IPS-18c (cell line): Measurements from ENCODE around the gene EBF4.
A peak's percentile ranks its signal among the peaks of the same experiment; 100 is the strongest.

Experiments
- H3K4me3 ChIP-seq: 2 replicates; pipeline ENCODE4 v1.7.0; 2013; ENCODE audit warnings: low read depth, mild to moderate bottlenecking, low read length, moderate library complexity; ENCODE audit not compliant: insufficient read depth
- H3K9me3 ChIP-seq: one replicate; pipeline ENCODE4 v1.6.1; 2013; ENCODE audit warnings: mild to moderate bottlenecking, low read length, moderate library complexity; ENCODE audit not compliant: control insufficient read depth, insufficient read depth

The EBF4 gene

DNA sequence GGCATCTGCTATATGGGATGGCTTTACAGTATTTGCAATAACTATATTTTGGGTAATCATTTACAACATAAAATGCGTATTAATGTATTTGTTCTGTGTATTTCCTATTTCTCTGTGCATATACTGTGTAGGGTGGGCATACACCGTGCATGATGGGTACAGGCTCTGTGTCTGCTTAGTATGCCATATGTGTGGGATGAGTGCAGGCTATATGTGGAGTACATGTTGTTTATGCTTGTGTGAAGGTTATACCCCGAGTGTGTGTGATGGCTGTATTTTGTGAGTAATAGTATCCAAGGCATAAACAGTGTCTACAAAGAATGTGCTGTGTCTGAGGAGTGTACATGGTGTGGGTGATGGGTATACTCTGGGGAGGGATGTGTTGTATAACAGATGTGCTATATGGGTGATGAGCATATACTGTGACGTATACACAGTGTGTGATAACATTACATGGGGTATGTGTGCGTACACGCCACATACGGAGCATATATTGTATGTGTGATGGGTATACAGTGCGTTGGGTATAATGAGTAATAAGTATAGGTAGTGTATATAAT, 55.2 kb downstream of the EBF4 start:
- Histone ChIP-seq H3K4me3 (no peak overlapping the region), H3K9me3 (no peaks in the 10 kb centered on the region)

DNA sequence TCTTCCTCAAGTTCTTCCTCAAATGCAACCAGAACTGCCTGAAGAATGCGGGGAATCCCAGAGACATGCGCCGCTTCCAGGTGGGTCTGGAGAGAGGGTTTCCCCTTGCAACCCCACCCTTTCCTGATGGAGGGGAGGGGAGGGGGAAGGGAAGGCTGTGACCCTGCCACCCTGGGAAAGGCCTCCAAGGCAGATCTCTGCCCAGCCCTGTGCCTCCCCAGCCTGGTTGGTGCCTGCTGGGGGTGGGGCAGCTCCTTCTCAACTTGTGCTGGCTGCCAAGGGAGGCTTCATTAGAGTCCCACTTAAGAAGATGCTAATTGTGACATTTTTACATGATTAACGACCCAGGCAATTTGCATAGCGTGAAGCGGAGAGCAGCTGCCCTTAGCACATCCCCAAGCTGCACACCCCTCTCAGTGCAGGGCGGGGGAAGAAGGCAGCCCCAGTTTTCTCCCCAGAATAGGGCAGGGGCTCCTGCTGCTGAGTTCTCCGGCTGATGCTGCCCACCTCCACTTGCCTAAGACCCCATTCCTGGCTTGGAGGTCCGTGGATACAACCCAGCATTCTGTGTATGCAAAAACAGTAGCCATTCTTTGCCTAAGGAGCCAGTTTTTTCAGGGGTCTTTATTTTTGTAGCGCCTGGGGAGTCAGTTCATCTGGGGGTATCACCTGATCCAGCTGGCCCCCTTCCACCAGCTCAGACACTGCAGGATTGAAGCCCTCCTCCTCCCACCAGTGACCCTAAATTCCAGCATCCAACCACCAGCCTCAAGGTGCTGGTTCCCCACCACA, 56.2 kb downstream of the EBF4 start:
- Histone ChIP-seq H3K9me3 (no peaks in the 10 kb centered on the region), H3K4me3 (peak overlapping the region; percentile 34)

DNA sequence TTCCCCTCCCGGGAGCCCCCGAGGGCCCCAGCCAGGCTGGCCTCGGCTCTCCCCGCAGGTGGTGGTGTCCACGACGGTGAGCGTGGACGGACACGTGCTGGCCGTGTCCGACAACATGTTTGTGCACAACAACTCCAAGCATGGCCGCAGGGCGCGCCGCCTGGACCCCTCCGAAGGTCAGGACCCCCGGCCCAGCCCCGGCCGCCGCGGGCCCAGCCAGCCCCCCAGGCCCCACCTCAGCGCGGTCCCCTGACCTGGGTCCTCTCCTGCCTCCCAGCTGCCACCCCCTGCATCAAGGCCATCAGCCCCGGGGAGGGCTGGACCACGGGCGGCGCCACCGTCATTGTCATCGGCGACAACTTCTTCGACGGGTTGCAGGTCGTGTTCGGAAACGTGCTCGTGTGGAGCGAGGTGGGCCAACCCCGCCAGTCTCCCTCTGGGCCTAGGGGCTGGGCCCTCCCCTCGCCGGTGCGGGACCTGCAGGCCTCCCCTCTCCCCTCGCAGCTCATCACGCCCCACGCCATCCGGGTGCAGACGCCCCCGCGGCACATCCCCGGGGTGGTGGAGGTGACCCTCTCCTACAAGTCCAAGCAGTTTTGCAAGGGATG, 56.9 kb downstream of the EBF4 start:
- no peaks in the 10 kb centered on the region for H3K9me3 ChIP-seq
- peak overlapping the region; percentile 50 for H3K4me3 ChIP-seq

DNA sequence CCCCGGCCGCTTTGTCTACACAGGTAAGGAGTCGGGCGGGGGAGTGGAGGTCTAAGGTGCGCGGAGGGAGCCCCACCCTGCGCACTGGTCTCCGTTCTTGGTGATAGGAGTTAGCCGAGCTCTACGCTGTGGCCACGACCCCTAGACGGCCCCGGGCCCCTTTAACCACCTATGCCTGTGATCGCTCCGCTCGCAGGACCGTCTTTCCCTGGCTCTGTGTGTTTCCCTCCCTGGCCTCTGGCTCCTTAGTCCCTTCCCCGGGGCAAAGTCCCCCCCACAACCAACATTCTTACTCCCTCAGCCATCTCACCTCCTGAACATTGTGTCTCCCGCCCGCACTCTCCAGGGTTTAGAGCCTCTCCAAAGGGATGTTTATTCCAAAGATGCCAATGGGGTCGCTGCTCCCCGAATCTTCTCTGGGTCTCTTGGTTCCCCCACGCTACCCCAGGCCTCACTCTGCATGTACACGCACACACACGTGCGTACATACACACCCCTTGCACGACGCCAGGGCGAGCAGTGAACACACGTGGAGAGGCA, 57.4 kb downstream of the EBF4 start:
- peak overlapping the region; percentile 50 for H3K4me3 ChIP-seq
- H3K9me3 ChIP-seq, result no peaks in the 10 kb centered on the region

DNA sequence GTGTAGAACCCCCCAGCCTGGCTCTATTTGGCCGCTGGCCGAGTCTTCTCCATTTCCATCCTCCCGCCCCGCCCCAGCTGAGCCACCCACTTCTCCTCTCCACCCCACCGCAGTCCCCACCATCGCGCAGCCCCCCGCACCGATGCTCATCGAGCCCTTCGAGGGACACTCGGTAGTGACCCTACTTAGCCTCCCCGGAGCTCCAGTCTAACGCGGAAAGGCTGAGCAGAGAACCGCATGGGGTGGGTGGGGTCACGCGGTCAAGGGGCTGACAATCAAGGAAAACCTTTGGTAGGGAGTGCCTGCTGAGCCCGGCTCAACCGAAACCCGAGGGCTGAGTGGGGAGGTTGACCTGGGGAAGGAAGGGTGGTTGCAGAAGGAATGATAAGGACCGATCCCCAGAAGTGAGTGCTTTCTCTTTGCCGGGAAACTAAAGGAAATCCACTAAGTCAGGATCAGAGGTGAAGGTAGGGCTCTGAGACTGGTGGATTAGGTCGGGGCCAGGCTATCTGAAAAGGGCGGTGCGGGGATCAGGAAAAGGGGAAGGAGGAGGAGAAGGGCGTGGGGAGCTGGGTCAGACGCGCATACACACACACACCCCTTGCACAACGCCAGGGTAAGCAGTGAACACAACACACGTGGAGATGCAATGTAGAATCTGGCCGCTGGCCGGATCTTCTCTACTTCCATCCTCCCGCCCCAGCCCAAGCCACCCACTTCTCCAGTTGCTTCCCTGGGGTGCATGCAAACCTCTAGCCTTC, 58.1 kb downstream of the EBF4 start:
- Histone ChIP-seq H3K9me3 (no peaks in the 10 kb centered on the region), H3K4me3 (peak overlapping the region; percentile 50)

DNA sequence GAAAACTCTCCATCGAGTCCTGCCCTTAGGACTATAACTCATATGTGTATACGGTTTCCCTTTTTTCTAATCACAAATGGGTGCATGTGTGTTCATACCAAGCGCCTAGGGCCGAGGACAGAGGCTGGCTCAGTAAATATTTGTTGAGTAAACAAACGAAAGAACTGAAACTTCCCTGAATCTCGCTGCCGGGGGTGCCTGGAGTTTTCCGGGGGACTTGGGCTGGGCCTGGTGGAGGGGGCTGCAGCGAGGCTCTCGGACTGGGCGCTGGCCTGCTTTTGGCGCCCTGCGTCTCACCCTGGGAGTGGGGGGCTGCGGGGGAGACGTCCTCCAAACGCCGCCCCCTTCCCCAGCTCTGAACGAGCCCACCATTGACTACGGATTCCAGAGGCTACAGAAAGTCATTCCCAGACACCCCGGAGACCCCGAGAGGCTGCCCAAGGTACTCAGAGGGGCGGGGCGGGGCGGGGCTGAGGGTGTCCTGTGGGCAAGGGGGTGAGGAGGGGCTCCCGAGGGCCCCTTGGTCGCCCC, 58.8 kb downstream of the EBF4 start:
- Histone ChIP-seq H3K4me3 (peak overlapping the region; percentile 50), H3K9me3 (no peaks in the 10 kb centered on the region)

DNA sequence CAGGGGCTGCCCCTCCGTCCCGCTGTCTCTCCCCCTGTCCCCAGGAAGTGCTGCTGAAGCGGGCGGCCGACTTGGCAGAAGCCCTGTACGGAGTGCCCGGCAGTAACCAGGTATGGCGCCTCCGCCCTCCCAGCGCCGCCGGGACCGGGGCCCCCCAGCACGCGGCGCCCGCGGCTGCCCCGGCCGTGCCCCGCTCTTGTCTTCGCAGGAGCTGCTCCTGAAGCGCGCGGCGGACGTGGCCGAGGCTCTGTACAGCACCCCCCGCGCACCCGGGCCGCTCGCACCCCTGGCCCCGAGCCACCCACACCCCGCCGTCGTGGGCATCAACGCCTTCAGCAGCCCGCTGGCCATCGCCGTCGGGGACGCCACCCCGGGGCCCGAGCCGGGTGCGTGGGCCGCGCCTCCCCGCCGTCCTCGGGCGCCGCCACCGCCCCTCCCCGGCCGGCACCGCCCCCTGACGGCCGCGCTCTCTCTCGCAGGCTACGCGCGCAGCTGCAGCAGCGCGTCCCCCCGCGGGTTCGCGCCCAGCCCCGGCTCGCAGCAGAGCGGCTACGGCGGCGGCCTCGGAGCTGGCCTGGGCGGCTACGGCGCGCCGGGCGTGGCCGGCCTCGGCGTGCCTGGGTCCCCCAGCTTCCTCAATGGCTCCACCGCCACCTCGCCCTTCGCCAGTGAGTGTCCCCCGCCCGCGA, 59.4 kb downstream of the EBF4 start:
- peak overlapping the region; percentile 66 for H3K4me3 ChIP-seq
- no peaks in the 10 kb centered on the region for H3K9me3 ChIP-seq

DNA sequence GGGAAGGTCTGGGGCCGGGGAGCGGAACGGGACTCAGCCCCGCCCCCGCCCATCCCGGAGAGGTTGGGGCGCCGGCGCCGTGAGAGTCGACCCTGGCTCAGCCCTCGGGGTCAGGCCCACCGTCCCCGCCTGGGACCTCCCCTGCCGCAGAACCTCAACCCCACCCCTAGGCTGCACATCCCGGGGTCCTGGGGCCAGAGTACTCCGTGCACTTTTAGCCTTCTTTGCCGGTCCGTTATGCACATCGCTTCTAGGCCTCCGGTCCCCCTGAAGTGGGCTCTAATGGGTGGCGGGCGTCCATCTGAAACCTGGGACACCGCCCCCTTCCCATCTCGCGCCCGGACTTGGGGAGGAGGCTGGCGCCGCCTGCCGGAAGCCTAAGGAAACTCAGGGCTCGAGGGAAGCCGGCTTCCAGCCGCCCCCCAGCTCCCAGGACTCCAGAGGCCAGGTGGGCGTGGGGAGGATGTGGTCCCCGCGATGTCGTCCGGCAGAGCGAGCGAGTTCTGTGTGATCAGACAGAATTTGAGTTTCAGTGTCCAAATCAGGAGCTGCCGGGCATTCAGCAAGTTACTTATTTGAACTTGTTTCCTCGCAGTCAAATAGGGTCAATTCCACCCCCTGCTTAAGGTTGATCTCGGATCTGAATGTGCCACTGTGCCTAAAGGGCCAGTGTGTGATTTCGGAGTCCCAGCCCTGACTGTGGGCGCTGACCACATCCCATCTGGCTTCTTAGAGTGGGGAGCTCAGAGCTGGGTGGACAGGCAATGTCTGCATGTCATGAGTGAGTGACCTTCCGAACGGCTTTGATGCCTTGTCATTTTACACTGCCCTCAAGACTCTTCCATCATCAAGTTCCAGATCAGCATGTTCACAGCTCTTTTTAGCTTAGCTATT, 60.2 kb downstream of the EBF4 start:
- peak overlapping the region; percentile 66 for H3K4me3 ChIP-seq
- no peaks in the 10 kb centered on the region for H3K9me3 ChIP-seq

DNA sequence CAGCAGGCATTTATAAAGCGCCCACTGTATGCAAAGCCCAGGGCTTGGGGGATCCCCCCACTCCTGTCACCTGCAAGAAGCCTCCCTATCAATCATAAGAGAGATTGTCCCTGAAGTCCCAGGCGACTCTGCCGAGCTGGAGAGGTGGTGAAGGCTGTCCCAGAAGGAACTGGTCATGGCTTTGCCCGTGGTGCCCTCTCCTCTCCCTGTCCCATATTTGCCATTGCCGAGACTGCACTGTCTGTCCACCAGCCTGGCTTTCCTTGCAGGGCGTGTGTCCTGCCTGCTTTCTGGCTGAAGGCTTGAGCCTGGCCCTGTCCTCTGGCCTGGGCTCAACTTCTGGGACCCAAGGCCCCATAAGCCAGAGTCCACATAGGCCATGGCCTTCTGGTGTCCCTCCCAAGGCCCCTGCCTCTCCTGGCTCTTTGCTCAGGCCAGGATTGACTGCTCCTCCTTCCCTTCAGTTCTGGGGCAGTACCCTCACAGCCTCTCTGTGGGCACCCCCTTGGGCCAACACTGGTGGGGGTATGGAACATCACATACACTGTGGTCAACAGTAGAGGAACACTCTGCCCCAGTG, 61.0 kb downstream of the EBF4 start:
- H3K9me3 ChIP-seq, result no peaks in the 10 kb centered on the region
- no peak overlapping the region for H3K4me3 ChIP-seq

DNA sequence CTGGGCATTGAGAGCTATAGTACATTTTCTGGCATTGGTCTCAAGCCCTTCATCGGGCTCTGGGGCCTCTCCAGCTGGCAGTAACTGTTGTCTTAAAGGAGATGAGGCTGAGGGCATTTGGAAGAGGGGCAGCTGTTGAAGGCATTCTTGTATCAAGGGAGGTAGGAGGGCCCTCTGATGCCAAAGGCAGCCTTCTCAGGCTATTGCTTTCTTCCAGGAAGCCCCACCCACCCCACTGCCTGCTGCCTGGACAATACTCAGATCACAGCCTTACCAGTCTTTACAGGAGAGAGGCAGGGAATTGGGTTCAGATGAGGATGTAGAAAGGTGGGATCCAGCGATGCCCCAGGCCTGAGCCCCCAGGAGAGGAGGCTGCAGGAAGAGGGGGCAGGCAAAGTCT, 61.8 kb downstream of the EBF4 start:
- Histone ChIP-seq H3K9me3 (no peaks in the 10 kb centered on the region), H3K4me3 (no peak overlapping the region)

DNA sequence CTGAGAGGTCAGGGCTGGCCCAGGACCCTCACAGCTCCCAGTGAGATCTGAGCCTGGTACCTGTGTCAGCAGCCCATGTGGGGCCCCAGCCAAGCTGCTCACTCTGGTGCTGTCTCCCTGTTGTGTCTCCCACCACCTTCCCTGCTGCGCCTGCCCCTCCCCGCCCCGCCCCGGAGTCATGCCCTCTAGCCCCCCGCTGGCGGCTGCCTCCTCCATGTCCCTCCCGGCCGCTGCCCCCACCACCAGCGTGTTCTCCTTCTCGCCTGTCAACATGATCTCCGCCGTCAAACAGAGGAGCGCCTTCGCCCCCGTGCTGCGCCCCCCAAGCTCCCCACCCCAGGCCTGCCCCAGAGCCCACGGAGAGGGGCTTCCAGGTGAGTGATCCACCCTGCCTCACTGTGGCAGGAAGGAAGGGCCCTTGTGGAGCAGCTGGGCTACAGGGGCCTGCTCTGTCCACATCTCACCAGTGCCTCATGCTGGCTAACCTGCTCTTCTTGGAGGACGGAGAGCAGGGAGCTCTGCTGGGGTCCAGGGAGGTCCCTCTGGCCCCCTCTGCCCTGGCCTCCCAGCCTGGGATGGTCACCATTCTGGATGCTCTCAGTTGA, 63.0 kb downstream of the EBF4 start:
- Histone ChIP-seq H3K4me3 (no peak overlapping the region), H3K9me3 (no peaks in the 10 kb centered on the region)

DNA sequence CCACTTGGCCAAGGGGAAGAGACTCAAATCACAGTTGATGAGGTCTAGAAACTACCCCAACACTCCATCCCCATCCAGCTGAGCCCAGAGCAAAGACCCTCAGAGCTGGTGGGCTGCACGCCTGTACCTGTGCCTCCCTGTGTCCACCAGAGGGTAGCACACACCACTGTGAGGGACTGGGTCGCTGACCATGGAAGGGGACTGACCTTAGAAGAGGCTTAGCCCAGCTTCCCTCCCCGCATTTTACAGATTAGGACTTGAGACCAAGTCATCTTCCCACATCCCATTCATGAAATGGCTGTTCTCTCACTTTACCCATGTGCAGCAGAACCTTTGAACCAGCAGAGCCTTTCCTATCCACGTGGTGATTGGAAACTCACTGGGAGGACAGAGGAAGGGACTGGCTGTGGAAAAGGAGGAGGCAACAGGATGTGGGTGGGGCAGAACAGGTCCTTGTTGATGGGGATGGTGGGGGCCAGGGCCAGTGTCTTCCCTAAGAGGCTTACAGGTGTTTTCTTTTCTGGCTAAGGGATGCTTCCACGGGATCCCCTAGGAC, 63.6 kb downstream of the EBF4 start:
- Histone ChIP-seq H3K4me3 (no peak overlapping the region), H3K9me3 (no peaks in the 10 kb centered on the region)

DNA sequence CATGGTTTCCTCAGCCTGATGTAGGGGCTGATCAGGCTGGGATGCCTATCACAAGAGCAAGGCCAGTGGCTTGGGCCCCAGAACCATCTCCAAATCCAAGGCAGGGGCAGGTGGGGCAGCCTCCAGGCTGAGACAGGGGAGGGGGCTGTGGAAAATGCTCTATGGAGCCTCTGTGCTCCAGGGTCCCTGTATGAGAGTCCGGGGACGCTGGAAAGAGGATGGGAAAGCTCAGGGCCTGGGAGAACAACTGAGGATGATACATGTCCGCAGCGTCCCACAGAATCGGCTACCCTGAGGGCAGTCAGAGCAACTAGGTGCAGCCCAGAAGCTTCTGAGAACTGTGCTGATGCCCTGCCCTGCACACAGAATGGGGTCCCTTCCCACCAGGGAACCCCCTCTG, 64.4 kb downstream of the EBF4 start:
- no peak overlapping the region for H3K4me3 ChIP-seq
- H3K9me3 ChIP-seq, result no peaks in the 10 kb centered on the region

DNA sequence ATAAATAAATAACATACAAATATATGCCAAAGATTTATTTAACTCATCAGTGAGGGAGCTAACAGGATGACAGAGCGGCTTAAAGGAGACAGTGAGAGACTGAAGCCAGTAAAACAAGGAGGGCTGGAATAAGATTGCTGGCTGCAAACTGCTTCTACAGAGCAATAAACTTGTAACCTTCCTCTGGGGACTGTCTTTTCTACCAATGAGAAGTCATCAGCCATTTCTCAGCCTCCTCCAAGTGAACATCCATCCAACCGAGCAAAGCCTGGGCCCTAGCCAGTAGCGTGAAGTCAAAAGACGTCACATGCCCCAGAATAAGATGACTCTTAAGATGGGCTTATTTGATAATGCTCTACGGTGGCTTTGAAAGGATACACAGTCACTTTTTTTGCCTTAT, 65.4 kb downstream of the EBF4 start:
- Histone ChIP-seq H3K9me3 (no peaks in the 10 kb centered on the region), H3K4me3 (no peak overlapping the region)

DNA sequence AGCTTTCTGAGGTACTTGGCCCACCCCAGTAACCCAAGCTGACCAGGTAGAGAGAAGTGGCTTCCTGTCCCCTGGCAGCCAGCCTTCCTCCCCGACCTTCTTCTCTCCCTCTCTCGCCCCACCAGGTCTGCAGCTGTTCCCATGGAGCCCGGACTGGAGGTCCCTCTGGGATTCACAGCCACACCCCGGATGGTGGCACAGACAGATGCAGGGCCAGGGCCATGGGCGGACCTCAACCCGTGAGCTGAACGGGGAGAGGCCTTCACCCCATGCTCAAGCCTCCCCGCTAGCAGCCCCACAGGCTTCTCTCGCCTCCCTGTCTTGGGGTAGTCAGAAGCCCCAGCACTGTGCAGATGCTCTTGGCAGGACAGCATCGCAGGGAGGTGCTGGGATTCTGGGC, 66.6 kb downstream of the EBF4 start:
- no peaks in the 10 kb centered on the region for H3K9me3 ChIP-seq
- H3K4me3 ChIP-seq, result no peak overlapping the region
